Fibroblast of the aortic adventitia (primary cell): ENCODE measurements around the gene SEMA4B. TPM values are rescaled to one million over a fixed set of nuclear protein-coding genes. Genes with fewer than 3 reads are reported as not detected.
"Not testable (repeated sequence)": the region's sequence is repeated elsewhere in the genome, so short reads cannot be mapped to it uniquely, and the experiment has no call there.

Experiments used
- DNase-seq: peaks from one replicate; pipeline ENCODE4 v3.0.0-alpha.2; 2010; ENCODE audit warnings: low read depth
- H3K4me3 ChIP-seq: 2 replicates; pipeline ENCODE4 v1.5.1; 2011; ENCODE audit warnings: low read depth, mild to moderate bottlenecking, control low read depth, low read length, moderate library complexity
- total RNA-seq: library from RNA; depleted of rRNA; stranded (reverse); fragments of >200 nt; gene quantifications from 2 replicates; pipeline ENCODE4 v1.2.3, GENCODE V29; 2012; ENCODE audit warnings: low replicate concordance
- TF ChIP-seq, protein P1 (sequence below): IDR thresholded peaks from 2 replicates; pipeline ENCODE4 v1.5.1; 2011; ENCODE audit warnings: mild to moderate bottlenecking, low read length, control low read depth, inconsistent platforms; ENCODE audit not compliant: insufficient read depth

The SEMA4B gene
- total RNA-seq, 1 donor, result 14.5 TPM

DNA sequence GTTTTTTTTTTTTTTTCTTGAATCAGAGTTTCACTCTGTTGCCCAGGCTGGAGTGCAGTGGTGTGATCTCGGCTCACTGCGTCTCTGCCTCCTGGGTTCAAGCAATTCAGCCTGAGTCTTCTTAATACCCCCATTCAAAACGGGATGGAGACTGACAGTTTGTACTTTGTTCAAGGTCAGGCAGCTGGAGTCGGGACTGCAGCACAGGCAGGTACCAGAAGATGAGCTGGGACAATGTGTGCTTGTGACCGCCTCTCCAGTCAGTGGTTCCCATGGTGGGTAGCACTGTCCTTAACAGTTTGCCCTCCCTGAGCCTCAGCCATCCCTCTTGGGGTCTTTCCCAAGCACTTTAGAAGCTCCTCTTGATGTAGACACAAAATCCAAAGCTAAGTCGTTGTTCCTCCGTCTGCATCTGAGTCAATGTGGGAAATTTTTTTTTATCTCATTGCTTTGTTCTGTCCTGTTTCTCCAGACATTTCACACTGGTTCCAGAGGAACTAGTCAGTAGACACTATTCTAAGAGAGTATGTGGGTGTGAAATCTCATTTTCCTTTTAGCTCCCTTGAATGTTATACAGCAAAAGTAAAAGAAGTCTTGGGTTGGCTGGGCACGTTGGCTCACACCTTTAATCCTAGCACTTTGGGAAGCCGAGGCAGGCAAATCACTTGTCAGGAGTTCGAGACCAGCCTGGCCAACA, 43.0 kb downstream of the SEMA4B start:
- TF ChIP-seq, protein P1, sequence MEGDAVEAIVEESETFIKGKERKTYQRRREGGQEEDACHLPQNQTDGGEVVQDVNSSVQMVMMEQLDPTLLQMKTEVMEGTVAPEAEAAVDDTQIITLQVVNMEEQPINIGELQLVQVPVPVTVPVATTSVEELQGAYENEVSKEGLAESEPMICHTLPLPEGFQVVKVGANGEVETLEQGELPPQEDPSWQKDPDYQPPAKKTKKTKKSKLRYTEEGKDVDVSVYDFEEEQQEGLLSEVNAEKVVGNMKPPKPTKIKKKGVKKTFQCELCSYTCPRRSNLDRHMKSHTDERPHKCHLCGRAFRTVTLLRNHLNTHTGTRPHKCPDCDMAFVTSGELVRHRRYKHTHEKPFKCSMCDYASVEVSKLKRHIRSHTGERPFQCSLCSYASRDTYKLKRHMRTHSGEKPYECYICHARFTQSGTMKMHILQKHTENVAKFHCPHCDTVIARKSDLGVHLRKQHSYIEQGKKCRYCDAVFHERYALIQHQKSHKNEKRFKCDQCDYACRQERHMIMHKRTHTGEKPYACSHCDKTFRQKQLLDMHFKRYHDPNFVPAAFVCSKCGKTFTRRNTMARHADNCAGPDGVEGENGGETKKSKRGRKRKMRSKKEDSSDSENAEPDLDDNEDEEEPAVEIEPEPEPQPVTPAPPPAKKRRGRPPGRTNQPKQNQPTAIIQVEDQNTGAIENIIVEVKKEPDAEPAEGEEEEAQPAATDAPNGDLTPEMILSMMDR, result no peak
- no peak overlapping the region for H3K4me3 ChIP-seq
- no peak for DNase-seq

DNA sequence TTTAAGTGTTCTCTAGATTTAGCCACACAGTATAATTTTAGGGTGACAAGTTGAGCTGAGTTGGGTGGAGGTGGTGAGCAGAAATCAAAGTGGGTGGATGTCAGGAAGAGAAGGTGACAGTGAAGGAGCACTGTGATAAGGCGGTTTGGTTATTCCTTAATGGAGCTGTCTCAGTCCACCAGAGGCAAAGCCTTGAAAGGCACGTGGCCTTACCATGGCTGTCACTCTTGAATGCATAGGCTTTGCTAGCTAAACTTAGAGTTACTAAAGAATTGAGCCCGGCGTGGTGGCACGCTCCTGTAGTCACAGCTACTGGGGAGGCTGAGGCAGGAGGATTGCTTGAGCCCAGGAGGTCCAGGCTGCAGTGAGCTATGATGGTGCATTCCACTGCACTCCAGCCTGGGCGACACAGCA, 47.7 kb downstream of the SEMA4B start:
- TF ChIP-seq, protein P1, result no peak
- no peak overlapping the region for H3K4me3 ChIP-seq
- DNase-seq, result no peak

DNA sequence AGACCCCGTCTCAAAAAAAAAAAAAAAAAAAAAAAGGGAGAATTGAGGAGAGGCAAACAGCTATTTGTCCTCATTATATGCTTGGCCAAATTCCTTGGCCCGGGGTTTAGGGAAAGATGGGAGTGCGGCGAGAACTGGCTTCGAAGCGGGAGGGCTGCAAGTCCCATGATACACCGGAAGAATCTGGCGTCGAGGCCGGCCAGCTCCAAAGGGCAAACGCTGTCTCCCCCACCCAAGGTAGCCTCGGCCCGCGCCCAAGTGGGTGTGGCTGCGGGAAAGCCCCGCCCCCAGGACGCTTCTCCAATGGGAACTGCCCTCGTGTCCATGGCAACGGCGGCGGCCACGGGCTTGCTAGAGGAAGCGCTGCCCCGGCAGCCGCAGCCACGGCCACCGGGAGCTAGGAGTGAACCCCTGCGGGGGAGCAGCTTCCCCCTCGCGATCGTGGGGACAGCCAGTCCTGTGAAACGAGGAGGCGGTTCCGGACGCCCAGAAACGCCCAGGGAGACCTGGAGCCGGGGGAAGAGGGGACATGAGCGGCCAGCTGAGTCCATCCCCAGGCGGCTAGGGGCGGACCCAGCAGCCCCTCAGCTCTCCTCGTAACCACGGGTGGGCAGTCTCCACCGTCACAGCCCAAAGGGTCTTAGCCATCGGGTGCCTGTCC, 48.2 kb downstream of the SEMA4B start, which contains the start of gene TTLL13:
Gene TTLL13, plus strand, starts transcription at position 354 of the 661 bp plus-strand sequence. CDS start 1,075 bp downstream, outside the sequence.
- TF ChIP-seq, protein P1, result no peak
- peak; percentile 73 for DNase-seq
- peak within 1 kb of the TSS; percentile 75 for H3K4me3 ChIP-seq

DNA sequence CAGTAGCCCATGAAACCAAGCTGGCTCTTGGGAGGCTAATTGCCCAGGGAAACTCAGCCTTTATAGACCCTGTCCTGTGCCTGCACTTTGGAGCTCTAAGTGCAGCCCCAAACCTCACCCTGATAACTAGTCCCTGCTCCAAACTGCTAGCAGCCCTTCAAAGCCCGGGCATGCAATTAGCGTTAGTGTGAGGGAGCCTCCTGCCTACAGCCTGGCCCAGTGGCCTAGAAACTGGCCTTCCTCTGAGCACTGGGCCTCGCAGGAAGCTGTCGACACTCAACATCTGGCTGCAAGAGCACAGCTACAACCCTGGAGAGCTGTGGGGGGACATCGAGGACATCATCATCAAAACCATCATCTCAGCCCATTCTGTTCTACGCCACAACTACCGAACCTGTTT, 56.6 kb downstream of the SEMA4B start:
- DNase-seq, result no peak
- H3K4me3 ChIP-seq, result no peak overlapping the region
- TF ChIP-seq, protein P1, result no peak

DNA sequence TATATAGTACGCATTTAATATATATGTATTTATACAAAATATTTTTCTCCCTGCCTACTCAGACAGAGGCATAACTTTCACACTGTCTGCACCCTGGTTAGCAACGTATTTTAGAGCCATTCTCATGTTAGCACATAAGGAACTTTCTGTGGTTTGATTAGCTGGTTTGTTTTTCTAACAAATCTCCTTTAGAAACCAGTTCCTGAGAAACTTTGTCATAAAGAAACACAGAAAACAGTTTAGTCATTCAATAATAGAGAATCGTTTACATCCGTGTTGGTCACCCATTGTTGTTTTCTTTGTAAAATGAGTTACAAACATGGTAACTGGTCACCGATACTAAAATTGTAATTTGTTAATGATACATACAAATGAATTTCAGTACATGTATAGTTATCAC, 58.4 kb downstream of the SEMA4B start:
- no peak for DNase-seq
- H3K4me3 ChIP-seq, result no peak overlapping the region
- TF ChIP-seq, protein P1, result no peak

DNA sequence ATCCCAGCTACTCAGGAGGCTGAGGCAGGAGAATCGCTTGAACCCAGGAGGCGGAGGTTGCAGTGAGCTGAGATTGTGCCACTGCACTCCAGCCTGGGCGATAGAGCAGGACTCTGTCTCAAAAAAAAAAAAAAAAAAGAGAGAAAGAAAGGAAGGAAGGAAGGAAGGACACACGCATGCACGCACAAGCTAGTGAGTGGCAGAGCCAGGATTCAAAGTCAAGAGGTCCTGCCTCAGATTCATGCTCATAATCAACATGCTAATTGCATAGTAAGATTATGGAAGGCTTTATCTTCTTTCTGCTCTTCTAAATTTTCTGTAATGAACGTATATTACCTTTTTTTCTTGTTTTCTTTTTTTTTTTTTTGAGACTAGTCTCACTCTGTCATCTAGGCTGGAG, 59.6 kb downstream of the SEMA4B start:
- DNase-seq, H3K4me3 ChIP-seq: not testable (repeated sequence)

DNA sequence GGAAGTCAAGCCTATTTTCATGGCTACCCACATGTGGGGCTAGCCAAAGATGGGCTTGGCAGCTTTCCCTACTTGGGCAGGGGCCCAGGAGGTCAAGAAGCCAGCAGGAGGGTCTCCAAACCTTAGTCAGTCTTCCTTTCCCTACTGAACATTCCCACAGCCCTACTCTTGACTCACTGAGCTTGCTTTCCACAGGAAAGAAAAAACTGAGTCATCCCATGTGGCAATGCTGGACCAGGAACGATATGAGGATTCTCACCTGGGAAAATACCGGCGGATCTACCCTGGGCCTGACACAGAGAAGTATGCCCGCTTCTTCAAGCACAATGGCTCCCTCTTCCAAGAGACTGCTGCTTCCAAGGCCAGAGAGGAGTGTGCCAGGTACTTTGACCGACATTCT, 60.7 kb downstream of the SEMA4B start:
- DNase-seq, result peak; percentile 54
- H3K4me3 ChIP-seq, result no peak overlapping the region
- TF ChIP-seq, protein P1, result no peak
